Measurements from ENCODE around the gene ACACA.

The ACACA gene

GRCh38 chr17:37391146-37391545 lies 15.5 kb downstream of the ACACA start:
- H3K27ac ChIP-seq: peak overlapping the region; percentile 38 to 47
- peaks cover 0 to 14% (median 7%) of the 10 kb centered on the region in 4 donors for H3K4me1 ChIP-seq
- DNase-seq: no peak
- no peaks in the 10 kb centered on the region for H3K9me3 ChIP-seq
- H3K4me3 ChIP-seq: no peak overlapping the region
- no peaks in the 10 kb centered on the region for H3K27me3 ChIP-seq
- peaks cover 0 to 4% (median 0%) of the 10 kb centered on the region in 3 donors for H3K36me3 ChIP-seq
- intact Hi-C loops (cut with DNase I; ENCODE audit: low total_unique reads): no loop called here
- no peak for TF ChIP-seq CTCF (IDR thresholded peaks at IDR 0.05)

- no peak overlapping the region for H3K4me3 ChIP-seq
- H3K36me3 ChIP-seq: peaks cover 0 to 4% (median 0%) of the 10 kb centered on the region in 3 donors
- intact Hi-C loops (cut with DNase I; ENCODE audit: low total_unique reads): no loop called here
- DNase-seq: no peak
- no peaks in the 10 kb centered on the region for H3K27me3 ChIP-seq
- no peaks in the 10 kb centered on the region for H3K9me3 ChIP-seq
- H3K4me1 ChIP-seq: peaks cover 0 to 14% (median 7%) of the 10 kb centered on the region in 4 donors
- TF ChIP-seq CTCF (IDR thresholded peaks at IDR 0.05): no peak
- H3K27ac ChIP-seq: no peak overlapping the region
These were observed 17.5 kb downstream of the ACACA start for GRCh38 chr17:37389160-37389559.

- H3K4me1 ChIP-seq: peaks cover 0 to 14% (median 7%) of the 10 kb centered on the region in 4 donors
- no peak overlapping the region for H3K27ac ChIP-seq
- H3K36me3 ChIP-seq: peaks cover 0 to 4% (median 0%) of the 10 kb centered on the region in 3 donors
- no peak overlapping the region for H3K4me3 ChIP-seq
- no peaks in the 10 kb centered on the region for H3K9me3 ChIP-seq
- no peak for DNase-seq
- no peaks in the 10 kb centered on the region for H3K27me3 ChIP-seq
- intact Hi-C loops (cut with DNase I; ENCODE audit: low total_unique reads): no loop called here
- TF ChIP-seq CTCF (IDR thresholded peaks at IDR 0.05): no peak
These were observed 18.4 kb downstream of the ACACA start for GRCh38 chr17:37388266-37388665.

GRCh38 chr17:37386462-37386861 lies 20.2 kb downstream of the ACACA start:
- H3K27me3 ChIP-seq: no peaks in the 10 kb centered on the region
- peaks cover 0 to 5% (median 1%) of the 10 kb centered on the region in 4 donors for H3K4me1 ChIP-seq
- intact Hi-C loops (cut with DNase I; ENCODE audit: low total_unique reads): no loop called here
- H3K4me3 ChIP-seq: no peak overlapping the region
- no peak for TF ChIP-seq CTCF (IDR thresholded peaks at IDR 0.05)
- no peak for DNase-seq
- no peaks in the 10 kb centered on the region for H3K9me3 ChIP-seq
- H3K27ac ChIP-seq: no peak overlapping the region
- peaks cover 0 to 4% (median 0%) of the 10 kb centered on the region in 3 donors for H3K36me3 ChIP-seq

GRCh38 chr17:37385474-37385990 lies 21.1 kb downstream of the ACACA start:
- intact Hi-C loops (cut with DNase I; ENCODE audit: low total_unique reads): no loop called here
- no peak overlapping the region for H3K27ac ChIP-seq
- no peak overlapping the region for H3K4me3 ChIP-seq
- TF ChIP-seq CTCF (IDR thresholded peaks at IDR 0.05): no peak
- peaks cover 0 to 4% (median 0%) of the 10 kb centered on the region in 3 donors for H3K36me3 ChIP-seq
- no peaks in the 10 kb centered on the region for H3K9me3 ChIP-seq
- H3K27me3 ChIP-seq: no peaks in the 10 kb centered on the region
- DNase-seq: no peak
- H3K4me1 ChIP-seq: no peaks in the 10 kb centered on the region
